ENCODE data around the gene SELENOV. TPM values are rescaled to one million over a fixed set of nuclear protein-coding genes. Genes with fewer than 3 reads are reported as not detected.

The SELENOV gene
- total RNA-seq, 1 experiment from 2014 or later, result not detected

- H2AFZ ChIP-seq (ENCODE audit: low read depth, low read length, poor library complexity, severe bottlenecking), result no peak overlapping the region
- H3K4me1 ChIP-seq (ENCODE audit: control insufficient read depth in 1 of 2, insufficient read depth in 2 of 2, low read length in 2 of 2), result peaks cover 0 to 3% of the 10 kb centered on the region in 2 experiments; a peak in 1 of 4 replicates
- no peak for ATAC-seq
- H3K79me2 ChIP-seq (ENCODE audit: insufficient read depth, low read length), result no peaks in the 10 kb centered on the region
- ChIA-PET CTCF (no interaction called here), RAD21 (ENCODE audit: low non-redundant PET in 1 of 2, low total read pairs in 2 of 2, uncharacterized antibody in 2 of 2, unreplicated experiment in 2 of 2) (no interaction called here), POLR2A (no interaction called here)
- no peaks in the 10 kb centered on the region for H3K27me3 ChIP-seq (ENCODE audit: insufficient read depth, low read length)
- H3K4me3 ChIP-seq (replicated peaks in 1 of 2; ENCODE audit: low read depth in 1 of 2, low read length in 2 of 2), result no peak overlapping the region
- H4K20me1 ChIP-seq (ENCODE audit: insufficient read depth), result no peaks in the 10 kb centered on the region
- intact Hi-C loops (cut with micrococcal nuclease), result no loop called here
- H3K27ac ChIP-seq (ENCODE audit: low read depth, low read length), result no peak overlapping the region
- H3K9me3 ChIP-seq (ENCODE audit: control insufficient read depth in 1 of 2, insufficient read depth in 1 of 2, low read depth in 1 of 2, low read length in 2 of 2), result no peaks in the 10 kb centered on the region
- H3K9me2 ChIP-seq (ENCODE audit: insufficient read depth), result no peaks in the 10 kb centered on the region
- no TSS peak for BruUV-seq (replicated peaks)
- no peaks in the 10 kb centered on the region for H3K36me3 ChIP-seq (ENCODE audit: control insufficient read depth in 1 of 2, insufficient read depth in 2 of 2, low read length in 2 of 2)
- H3K9ac ChIP-seq (ENCODE audit: low read length), result no peak overlapping the region
- H3K4me2 ChIP-seq (ENCODE audit: low read length), result no peak overlapping the region
- no peak for DNase-seq (ENCODE audit: low read depth, low spot score)
- TF ChIP-seq YY1 (IDR thresholded peaks at IDR 0.05; ENCODE audit: extremely low read depth, insufficient replicate concordance, low read depth, low read length), result no peak
- TF ChIP-seq REST (IDR thresholded peaks at IDR 0.05; ENCODE audit: low read depth), result no peak
- TF ChIP-seq ZNF274 (IDR thresholded peaks at IDR 0.05; ENCODE audit: low read depth, low read length), result no peak
- TF ChIP-seq SRF (IDR thresholded peaks at IDR 0.05; ENCODE audit: low read depth), result no peak
- no peak for TF ChIP-seq JUND (IDR thresholded peaks at IDR 0.05)
- no peak for TF ChIP-seq FOSL1 (IDR thresholded peaks at IDR 0.05; ENCODE audit: low read depth)
- no peak for TF ChIP-seq TCF7L2 (IDR thresholded peaks at IDR 0.05; ENCODE audit: borderline replicate concordance, extremely low read depth, insufficient read depth, insufficient read length)
- no peak for TF ChIP-seq SIN3A (IDR thresholded peaks at IDR 0.05; ENCODE audit: low read depth)
- no peak for TF ChIP-seq RAD21 (IDR thresholded peaks at IDR 0.05; ENCODE audit: low read depth)
- no peak for TF ChIP-seq ELF1 (IDR thresholded peaks at IDR 0.05; ENCODE audit: borderline replicate concordance, low read depth)
- TF ChIP-seq, protein P1, sequence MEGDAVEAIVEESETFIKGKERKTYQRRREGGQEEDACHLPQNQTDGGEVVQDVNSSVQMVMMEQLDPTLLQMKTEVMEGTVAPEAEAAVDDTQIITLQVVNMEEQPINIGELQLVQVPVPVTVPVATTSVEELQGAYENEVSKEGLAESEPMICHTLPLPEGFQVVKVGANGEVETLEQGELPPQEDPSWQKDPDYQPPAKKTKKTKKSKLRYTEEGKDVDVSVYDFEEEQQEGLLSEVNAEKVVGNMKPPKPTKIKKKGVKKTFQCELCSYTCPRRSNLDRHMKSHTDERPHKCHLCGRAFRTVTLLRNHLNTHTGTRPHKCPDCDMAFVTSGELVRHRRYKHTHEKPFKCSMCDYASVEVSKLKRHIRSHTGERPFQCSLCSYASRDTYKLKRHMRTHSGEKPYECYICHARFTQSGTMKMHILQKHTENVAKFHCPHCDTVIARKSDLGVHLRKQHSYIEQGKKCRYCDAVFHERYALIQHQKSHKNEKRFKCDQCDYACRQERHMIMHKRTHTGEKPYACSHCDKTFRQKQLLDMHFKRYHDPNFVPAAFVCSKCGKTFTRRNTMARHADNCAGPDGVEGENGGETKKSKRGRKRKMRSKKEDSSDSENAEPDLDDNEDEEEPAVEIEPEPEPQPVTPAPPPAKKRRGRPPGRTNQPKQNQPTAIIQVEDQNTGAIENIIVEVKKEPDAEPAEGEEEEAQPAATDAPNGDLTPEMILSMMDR (IDR thresholded peaks at IDR 0.05 in 2 of 3, conservative IDR thresholded peaks at IDR 0.05 in 1 of 3; ENCODE audit: borderline replicate concordance in 1 of 3, insufficient read depth in 1 of 3, low read depth in 2 of 3, low read length in 2 of 3), result no peak
- no peak for TF ChIP-seq ZBTB33 (IDR thresholded peaks at IDR 0.05; ENCODE audit: extremely low read depth, insufficient replicate concordance, low read length)
- TF ChIP-seq CEBPB (IDR thresholded peaks at IDR 0.05; ENCODE audit: low read depth), result no peak
- no peak for TF ChIP-seq EGR1 (IDR thresholded peaks at IDR 0.05; ENCODE audit: low read depth)
- no peak for TF ChIP-seq ATF3 (IDR thresholded peaks at IDR 0.05)
Measured at GRCh38 chr19:39507715-39508364, 7.1 kb upstream of the SELENOV start.

Measured in HCT116 (cell line).